Activated CD8-positive, alpha-beta memory T cell treated with anti-CD3 and anti-CD28 coated beads for 1 hour (primary cell): ENCODE results near the gene RNF39.

Experiments used
- DNase-seq, 2 donors: peaks; one replicate each; pipeline ENCODE4 v3.0.0-alpha.2; 2020; ENCODE audit warnings: low read depth in 1 of 2; ENCODE audit errors: extremely low read depth in 1 of 2

The RNF39 gene

GRCh38 chr6:30020626-30021025 is 54.9 kb downstream of the RNF39 start:
- DNase-seq: no peak
